ENCODE results near the gene EARS2. TPM values are rescaled to one million over a fixed set of nuclear protein-coding genes. Genes with fewer than 3 reads are reported as not detected.

Gene EARS2
- total and polyA plus RNA-seq, 10 of the 15 experiments (the other 5 are each of a cell fraction or from before 2014, with no cell fraction given), result 12.9 to 65.9 (median 33.5) TPM

GRCh38 chr16:23504453-23505179, 52.5 kb downstream of the EARS2 start (continued):
- TF ChIP-seq ZBTB4 (CRISPR knock-in tag; IDR thresholded peaks at IDR 0.05) (no peak), SUZ12 (IDR thresholded peaks at IDR 0.05; ENCODE audit: unreplicated experiment) (no peak), ZNF622 (IDR thresholded peaks at IDR 0.05) (no peak), PRDM15 (CRISPR knock-in tag; IDR thresholded peaks at IDR 0.05) (no peak), SP1 (IDR thresholded peaks at IDR 0.05; ENCODE audit: low read depth, low read length) (peak; percentile 40), STAT3 (IDR thresholded peaks at IDR 0.05; ENCODE audit: low read depth, low read length) (no peak), BMI1 (IDR thresholded peaks at IDR 0.05; ENCODE audit: borderline replicate concordance) (0 out of 2 replicates have a peak, but pooled peaks have one; percentile 33), FOXK2 (IDR thresholded peaks at IDR 0.05) (peak; percentile 45; the same call in 1 of the 2 replicates), MLLT1 (IDR thresholded peaks at IDR 0.05) (0 out of 2 replicates have a peak, but pooled peaks have one; percentile 49), NFYB (IDR thresholded peaks at IDR 0.05; ENCODE audit: insufficient read depth, low read depth, low read length) (no peak), SPI1 (IDR thresholded peaks at IDR 0.05; ENCODE audit: borderline replicate concordance, insufficient read depth, low read depth, low read length) (peak; percentile 87; the same call in 1 of the 2 replicates), MYC (IDR thresholded peaks at IDR 0.05; ENCODE audit: insufficient read depth, insufficient read length, insufficient replicate concordance, low read length, severe bottlenecking) (no peak), CHD4 (IDR thresholded peaks at IDR 0.05) (no peak), CBFB (IDR thresholded peaks at IDR 0.05; ENCODE audit: low read depth) (peak; percentile 85), PKNOX1 (IDR thresholded peaks at IDR 0.05) (peak; percentile 67), SIX5 (IDR thresholded peaks at IDR 0.05; ENCODE audit: low read depth, low read length, severe bottlenecking) (no peak), WRNIP1 (IDR thresholded peaks at IDR 0.05; ENCODE audit: borderline replicate concordance, low read depth, low read length) (no peak), CHD2 (IDR thresholded peaks at IDR 0.05; ENCODE audit: borderline replicate concordance, low read depth, low read length) (peak; percentile 59; the same call in 1 of the 2 replicates), CREB1 (IDR thresholded peaks at IDR 0.05; ENCODE audit: low read depth) (peak; percentile 78)

All from GM12878 (cell line).